MM.1S (cell line): ENCODE measurements around the gene MIEF1.
"Not testable (repeated sequence)": the region's sequence is repeated elsewhere in the genome, so short reads cannot be mapped to it uniquely, and the experiment has no call there.

Experiments used
- DNase-seq: peaks from one replicate; pipeline ENCODE4 v3.0.0-alpha.2; 2015
- H2AFZ ChIP-seq: fragments of 300-600 bp; sonication (generic); 2 replicates; pipeline ENCODE4 v1.6.0; 2016; ENCODE audit warnings: antibody characterized with exemption, low read length
- H3F3A ChIP-seq: fragments of 300-600 bp; sonication (generic); 2 replicates; pipeline ENCODE4 v1.6.1; 2016; ENCODE audit warnings: mild to moderate bottlenecking, antibody characterized with exemption, low read length, moderate library complexity, mixed read lengths; ENCODE audit not compliant: insufficient read depth
- H3K27ac ChIP-seq: fragments of 300-600 bp; sonication (generic); 2 replicates; pipeline ENCODE4 v1.5.1; 2016; ENCODE audit warnings: mild to moderate bottlenecking, low read length
- H3K27me3 ChIP-seq: fragments of 300-600 bp; sonication (generic); replicated peaks from 2 replicates; pipeline ENCODE4 v1.6.0; 2016; ENCODE audit warnings: low read length; ENCODE audit not compliant: insufficient read depth
- H3K36me3 ChIP-seq: fragments of 300-600 bp; sonication (generic); replicated peaks from 2 replicates; pipeline ENCODE4 v1.6.1; 2016; ENCODE audit warnings: mild to moderate bottlenecking, low read length, mixed read lengths; ENCODE audit not compliant: insufficient read depth
- H3K4me1 ChIP-seq: fragments of 300-600 bp; sonication (generic); 2 replicates; pipeline ENCODE4 v1.6.1; 2016; ENCODE audit warnings: low read length, mixed read lengths
- H3K4me2 ChIP-seq: fragments of 300-600 bp; sonication (generic); 2 replicates; pipeline ENCODE4 v1.6.0; 2016; ENCODE audit warnings: low read depth, low read length
- H3K4me3 ChIP-seq: fragments of 300-600 bp; sonication (generic); 2 replicates; pipeline ENCODE4 v1.5.1; 2016; ENCODE audit warnings: low read length, mixed read lengths
- H3K79me2 ChIP-seq: fragments of 300-600 bp; sonication (generic); 2 replicates; pipeline ENCODE4 v1.6.1; 2016; ENCODE audit warnings: mixed run types, low read length, mixed read lengths
- H3K9ac ChIP-seq: fragments of 300-600 bp; sonication (generic); 2 replicates; pipeline ENCODE4 v1.6.1; 2016; ENCODE audit warnings: low read length, mixed read lengths
- H3K9me2 ChIP-seq: fragments of 300-600 bp; sonication (generic); replicated peaks from 2 replicates; pipeline ENCODE4 v1.6.1; 2016; ENCODE audit warnings: mild to moderate bottlenecking, low read length, mixed read lengths; ENCODE audit not compliant: insufficient read depth
- H3K9me3 ChIP-seq: fragments of 300-600 bp; sonication (generic); replicated peaks from 2 replicates; pipeline ENCODE4 v1.6.1; 2016; ENCODE audit warnings: mild to moderate bottlenecking, low read length, mixed read lengths; ENCODE audit not compliant: insufficient read depth
- H4K20me1 ChIP-seq: fragments of 300-600 bp; sonication (generic); 2 replicates; pipeline ENCODE4 v1.6.1; 2016; ENCODE audit warnings: mild to moderate bottlenecking, low read length, moderate library complexity, mixed read lengths; ENCODE audit not compliant: insufficient read depth
- EZH2 ChIP-seq: fragments of 300-600 bp; sonication (generic); optimal IDR thresholded peaks from 2 replicates; pipeline ENCODE3; 2017; ENCODE audit warnings: low read depth, mild to moderate bottlenecking, antibody characterized with exemption, low read length, mixed read lengths
- EZH2phosphoT487 ChIP-seq: fragments of 300-600 bp; sonication (generic); IDR thresholded peaks from 2 replicates; pipeline ENCODE4 v1.6.1; 2018; ENCODE audit warnings: antibody characterized with exemption, low read length
- TF ChIP-seq, protein P1 (sequence below): fragments of 300-600 bp; sonication (generic); IDR thresholded peaks from 2 replicates; pipeline ENCODE4 v1.5.1; 2016; ENCODE audit warnings: antibody characterized with exemption, low read length, mixed read lengths

Gene MIEF1

DNA sequence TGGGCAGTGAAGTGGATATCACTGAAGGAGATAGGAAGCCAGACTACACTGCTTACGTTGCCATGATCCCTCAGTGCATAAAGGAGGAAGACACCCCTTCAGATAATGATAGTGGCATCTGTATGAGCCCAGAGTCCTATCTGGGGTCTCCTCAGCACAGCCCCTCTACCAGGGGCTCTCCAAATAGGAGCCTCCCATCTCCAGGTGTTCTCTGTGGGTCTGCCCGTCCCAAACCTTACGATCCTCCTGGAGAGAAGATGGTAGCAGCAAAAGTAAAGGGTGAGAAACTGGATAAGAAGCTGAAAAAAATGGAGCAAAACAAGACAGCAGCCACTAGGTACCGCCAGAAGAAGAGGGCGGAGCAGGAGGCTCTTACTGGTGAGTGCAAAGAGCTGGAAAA, 20.0 kb downstream of the MIEF1 start:
- H3K36me3 ChIP-seq = peaks cover 15% of the 10 kb centered on the region
- H3K27ac ChIP-seq = peak overlapping the region; percentile 85; the same call in 1 of the 2 replicates
- DNase-seq = not testable (repeated sequence)

DNA sequence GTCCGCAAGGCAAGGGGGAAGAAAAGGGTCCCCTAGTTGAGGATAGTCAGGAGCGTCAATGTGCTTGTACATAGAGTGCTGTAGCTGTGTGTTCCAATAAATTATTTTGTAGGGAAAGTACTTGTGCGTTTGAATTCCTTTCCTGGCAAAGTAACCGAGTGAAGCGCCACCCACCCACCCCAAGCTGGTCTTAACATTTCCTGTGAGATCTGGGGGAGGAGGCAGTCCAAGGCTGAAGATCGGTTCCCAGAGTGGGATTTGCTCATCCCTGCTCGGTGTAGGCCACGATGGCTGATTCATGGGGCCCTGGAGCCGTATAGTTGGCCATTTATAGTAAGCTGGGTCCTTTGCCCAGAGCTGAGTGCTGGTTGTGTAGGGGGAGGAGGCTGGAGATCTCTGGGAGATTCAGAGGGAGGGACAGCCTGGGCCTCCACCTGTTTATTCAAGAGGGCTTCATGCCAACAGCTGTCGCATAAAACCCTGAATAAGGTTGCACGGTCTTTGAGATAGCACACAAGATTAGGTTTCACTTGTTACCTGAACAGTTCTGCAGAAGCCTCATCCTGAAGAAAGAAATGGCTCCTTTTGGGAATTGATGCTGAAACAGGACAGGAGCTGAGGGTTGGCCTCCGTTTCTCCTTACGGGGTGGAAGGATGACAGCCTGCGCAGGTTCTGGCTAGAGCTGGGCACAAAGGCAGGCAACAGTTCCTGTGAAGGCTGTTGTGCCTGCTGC, 20.6 kb downstream of the MIEF1 start:
- Histone ChIP-seq H3K4me3 (no peak overlapping the region), H3K27me3 (no peaks in the 10 kb centered on the region), H3K9me3 (no peaks in the 10 kb centered on the region), H2AFZ (no peak overlapping the region), H3F3A (peaks cover 85% of the 10 kb centered on the region), H3K4me1 (peaks cover 30% of the 10 kb centered on the region), H3K27ac (no peak overlapping the region), H3K9me2 (no peaks in the 10 kb centered on the region), H3K36me3 (peaks cover 15% of the 10 kb centered on the region), H3K4me2 (peak overlapping the region; percentile 34; the same call in 1 of the 2 replicates), H3K9ac (no peak overlapping the region), H4K20me1 (peaks cover 28% of the 10 kb centered on the region), H3K79me2 (peaks cover 67% of the 10 kb centered on the region)
- TF ChIP-seq, protein P1, sequence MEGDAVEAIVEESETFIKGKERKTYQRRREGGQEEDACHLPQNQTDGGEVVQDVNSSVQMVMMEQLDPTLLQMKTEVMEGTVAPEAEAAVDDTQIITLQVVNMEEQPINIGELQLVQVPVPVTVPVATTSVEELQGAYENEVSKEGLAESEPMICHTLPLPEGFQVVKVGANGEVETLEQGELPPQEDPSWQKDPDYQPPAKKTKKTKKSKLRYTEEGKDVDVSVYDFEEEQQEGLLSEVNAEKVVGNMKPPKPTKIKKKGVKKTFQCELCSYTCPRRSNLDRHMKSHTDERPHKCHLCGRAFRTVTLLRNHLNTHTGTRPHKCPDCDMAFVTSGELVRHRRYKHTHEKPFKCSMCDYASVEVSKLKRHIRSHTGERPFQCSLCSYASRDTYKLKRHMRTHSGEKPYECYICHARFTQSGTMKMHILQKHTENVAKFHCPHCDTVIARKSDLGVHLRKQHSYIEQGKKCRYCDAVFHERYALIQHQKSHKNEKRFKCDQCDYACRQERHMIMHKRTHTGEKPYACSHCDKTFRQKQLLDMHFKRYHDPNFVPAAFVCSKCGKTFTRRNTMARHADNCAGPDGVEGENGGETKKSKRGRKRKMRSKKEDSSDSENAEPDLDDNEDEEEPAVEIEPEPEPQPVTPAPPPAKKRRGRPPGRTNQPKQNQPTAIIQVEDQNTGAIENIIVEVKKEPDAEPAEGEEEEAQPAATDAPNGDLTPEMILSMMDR = no peak
- TF ChIP-seq EZH2phosphoT487 = no peak
- TF ChIP-seq EZH2 = no peak
- no peak for DNase-seq

More for the DNA sequence above, 20.0 kb downstream of the MIEF1 start:
- H3K4me3 ChIP-seq = peak overlapping the region; percentile 100
- not testable (repeated sequence) for H3K9me2 ChIP-seq, H2AFZ ChIP-seq, H3K27me3 ChIP-seq, H3K9me3 ChIP-seq
- peaks cover 71% of the 10 kb centered on the region for H3K79me2 ChIP-seq
- H3K9ac ChIP-seq = peak overlapping the region; percentile 100; the same call in 1 of the 2 replicates
- peaks cover 28% of the 10 kb centered on the region for H4K20me1 ChIP-seq
- H3F3A ChIP-seq = peaks cover 80% of the 10 kb centered on the region
- peaks cover 24% of the 10 kb centered on the region for H3K4me1 ChIP-seq
- H3K4me2 ChIP-seq = peak overlapping the region; percentile 49; the same call in 1 of the 2 replicates

DNA sequence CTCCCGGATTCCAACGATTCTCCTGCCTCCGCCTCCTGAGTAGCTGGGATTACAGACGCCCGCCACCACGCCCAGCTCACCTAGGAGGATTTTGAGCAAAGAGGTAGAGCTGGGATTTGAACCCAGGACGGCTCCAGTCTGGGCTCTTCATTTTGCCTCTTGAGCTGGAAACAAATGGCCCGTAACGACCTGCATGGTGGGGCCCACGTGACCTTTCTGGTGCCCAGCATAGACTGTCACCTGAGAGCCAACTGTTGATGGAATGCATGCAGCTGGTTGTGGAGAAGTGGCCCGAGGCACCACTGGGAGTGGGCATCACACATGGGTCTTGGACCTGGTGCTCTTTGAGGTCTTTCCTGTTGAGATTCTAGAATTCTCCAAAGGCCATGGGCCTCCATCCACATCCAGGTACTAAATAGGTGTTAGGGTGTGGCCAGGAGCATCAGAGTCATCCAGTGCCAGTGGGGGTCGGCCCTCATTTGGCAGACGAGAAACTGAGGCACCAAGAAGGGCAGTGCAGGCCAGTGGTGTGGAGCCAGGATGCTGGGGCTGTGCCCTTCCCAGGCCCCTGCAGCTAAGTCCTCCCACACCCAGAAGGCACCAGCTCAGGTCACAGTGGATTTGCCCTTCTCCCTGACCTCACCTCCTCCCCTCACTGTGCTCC, 22.1 kb downstream of the MIEF1 start:
- Histone ChIP-seq H3K36me3 (peaks cover 15% of the 10 kb centered on the region), H3K9me3 (no peaks in the 10 kb centered on the region), H3K4me3 (no peak overlapping the region), H3K27ac (no peak overlapping the region; the same call in 1 of the 2 replicates), H3K27me3 (no peaks in the 10 kb centered on the region), H4K20me1 (peaks cover 28% of the 10 kb centered on the region), H3K79me2 (peaks cover 57% of the 10 kb centered on the region), H3K4me2 (no peak overlapping the region), H2AFZ (no peak overlapping the region), H3K9ac (no peak overlapping the region), H3K4me1 (peaks cover 30% of the 10 kb centered on the region), H3K9me2 (no peaks in the 10 kb centered on the region), H3F3A (peaks cover 85% of the 10 kb centered on the region)
- DNase-seq = no peak
- TF ChIP-seq, protein P1 = no peak
- TF ChIP-seq EZH2 (no peak), EZH2phosphoT487 (no peak)
